T-helper 22 cell (primary cell): ENCODE results near the gene NFIA.

Experiments used
- DNase-seq: peaks from one replicate; pipeline ENCODE4 v3.0.0-alpha.2; 2020; ENCODE audit warnings: low read depth

The NFIA gene

DNA sequence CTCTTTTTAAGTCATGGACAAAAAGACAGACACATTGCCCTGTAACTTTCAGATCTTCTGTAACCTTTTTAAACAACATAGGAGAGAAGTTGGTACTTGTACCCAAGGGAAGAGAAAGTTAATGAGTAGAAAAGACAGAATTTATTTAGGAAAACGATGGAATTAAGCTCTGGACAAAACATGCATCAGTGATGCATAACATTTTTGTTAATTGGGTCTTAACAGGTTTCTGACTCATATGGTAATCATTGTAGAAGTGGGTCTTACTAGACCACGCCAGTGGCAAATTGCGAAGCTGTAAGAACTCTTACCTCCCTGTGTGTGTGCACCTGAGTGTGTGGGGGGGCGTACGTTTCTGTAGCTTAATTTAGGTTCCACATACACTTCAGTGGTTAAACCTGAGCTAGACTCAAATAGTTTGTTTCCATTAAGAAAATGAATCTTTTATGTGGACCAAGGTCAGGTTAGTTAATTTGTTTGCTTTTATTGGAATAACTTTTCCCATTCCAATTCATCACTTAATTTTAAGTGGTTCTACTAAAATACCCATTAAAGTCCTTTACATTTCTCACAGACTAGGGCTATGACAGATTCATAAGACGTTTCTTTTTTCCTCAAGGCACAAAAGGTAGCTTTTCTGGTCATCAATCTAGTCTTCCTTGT is 48.1 kb downstream of the NFIA start:
- DNase-seq = no peak

DNA sequence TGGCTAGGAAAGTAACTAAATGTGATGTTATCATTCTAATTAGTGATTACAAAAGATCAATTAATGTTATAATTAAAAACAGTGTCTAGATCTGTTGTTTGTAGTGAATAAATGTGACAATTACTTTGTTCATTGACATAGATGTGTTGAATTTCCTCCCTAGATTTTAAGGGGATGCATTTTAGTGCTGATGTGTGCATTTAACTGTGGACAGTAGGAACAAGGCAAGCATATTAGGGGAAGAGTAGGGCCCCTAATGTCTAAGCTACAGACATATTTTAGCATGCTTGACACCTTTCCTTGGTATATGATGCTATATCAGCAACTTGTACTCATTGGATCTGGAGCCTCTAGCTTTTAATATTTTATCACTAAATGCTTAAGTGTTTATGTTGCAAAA is 48.9 kb downstream of the NFIA start:
- DNase-seq = no peak

GRCh38 chr1:61131716-61132115 is 49.4 kb downstream of the NFIA start:
- DNase-seq = no peak

GRCh38 chr1:61132176-61132638 is 49.8 kb downstream of the NFIA start:
- no peak for DNase-seq

DNA sequence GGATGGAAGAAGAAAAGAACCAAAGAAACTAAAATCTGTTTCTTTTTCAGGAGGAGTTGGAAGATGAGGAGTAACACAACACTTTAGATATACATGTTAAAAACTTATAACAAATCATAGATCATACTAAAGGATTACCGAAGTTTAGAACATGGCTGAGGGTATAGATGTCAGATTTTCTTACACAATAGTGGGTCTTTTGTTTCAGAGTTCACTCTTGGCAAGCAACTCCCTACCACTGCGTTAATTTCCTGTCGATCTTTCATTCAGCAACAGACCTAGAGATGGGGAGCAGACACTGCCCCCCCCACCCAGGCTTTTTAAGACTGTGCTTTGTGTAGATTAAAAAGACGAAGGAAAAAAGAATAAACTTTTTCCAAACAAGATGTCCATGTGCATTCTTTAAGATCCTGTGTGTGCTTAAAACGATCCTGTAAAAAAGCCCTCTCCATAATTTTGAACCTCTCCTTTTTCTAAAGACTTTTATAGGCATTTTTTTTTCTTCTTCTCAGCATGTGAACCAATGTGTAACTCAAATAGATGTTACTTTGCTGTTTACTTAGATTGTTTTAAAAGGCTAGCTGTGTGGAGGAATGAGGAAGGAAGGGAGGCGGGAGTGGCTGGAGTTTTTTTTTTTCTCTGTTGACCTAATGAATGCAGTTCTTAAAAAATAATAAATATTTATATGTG is 50.4 kb downstream of the NFIA start:
- DNase-seq = no peak

GRCh38 chr1:61133335-61134019 is 51.1 kb downstream of the NFIA start:
- no peak for DNase-seq

- no peak for DNase-seq
These were observed 52.9 kb downstream of the NFIA start for GRCh38 chr1:61135291-61135690.

GRCh38 chr1:61138305-61138704 is 55.9 kb downstream of the NFIA start:
- DNase-seq = no peak

GRCh38 chr1:61138921-61139774 is 56.8 kb downstream of the NFIA start:
- no peak for DNase-seq

- no peak for DNase-seq
These were observed 57.6 kb downstream of the NFIA start for GRCh38 chr1:61139775-61140549.

GRCh38 chr1:61140778-61141177 is 58.4 kb downstream of the NFIA start:
- DNase-seq = no peak

DNA sequence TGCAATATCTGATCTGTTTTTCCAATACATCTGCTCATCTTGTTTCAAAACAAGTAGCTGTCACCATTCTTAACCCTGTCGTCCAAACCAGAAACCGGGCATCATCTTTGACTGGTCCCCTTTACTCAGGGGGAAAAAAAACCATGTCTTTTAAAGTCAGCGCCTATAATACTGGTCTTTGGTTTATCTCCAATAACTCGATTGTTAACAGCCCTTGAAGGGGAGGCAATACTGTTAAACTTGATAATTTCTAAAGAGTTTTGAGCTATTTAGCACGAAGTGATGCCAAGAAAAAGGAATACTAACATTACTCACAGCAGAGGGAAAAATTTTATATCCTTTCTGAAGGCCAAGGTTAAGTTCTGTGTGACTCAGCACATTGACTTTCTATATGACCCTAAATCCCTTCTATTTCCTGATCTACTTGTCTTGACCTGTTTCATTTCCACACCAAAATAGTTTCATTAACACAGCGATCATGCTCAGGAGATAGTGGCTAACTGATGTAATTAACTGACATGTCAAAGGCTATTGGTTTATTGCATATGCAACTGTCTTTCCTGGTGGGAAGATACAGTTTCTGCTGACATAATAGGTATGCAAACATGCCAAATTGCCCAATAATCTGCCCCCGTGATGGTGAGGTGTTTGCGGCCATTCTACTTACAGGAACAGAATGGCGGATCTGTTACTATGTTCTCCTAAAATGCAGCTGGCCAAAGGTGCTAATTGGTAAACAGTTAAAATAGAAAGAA is 59.1 kb downstream of the NFIA start:
- DNase-seq = no peak

- DNase-seq = no peak
These were observed 59.7 kb downstream of the NFIA start for GRCh38 chr1:61142043-61142440.

GRCh38 chr1:61142726-61143500 is 60.6 kb downstream of the NFIA start:
- DNase-seq = no peak

GRCh38 chr1:61143821-61144424 is 61.6 kb downstream of the NFIA start:
- no peak for DNase-seq

DNA sequence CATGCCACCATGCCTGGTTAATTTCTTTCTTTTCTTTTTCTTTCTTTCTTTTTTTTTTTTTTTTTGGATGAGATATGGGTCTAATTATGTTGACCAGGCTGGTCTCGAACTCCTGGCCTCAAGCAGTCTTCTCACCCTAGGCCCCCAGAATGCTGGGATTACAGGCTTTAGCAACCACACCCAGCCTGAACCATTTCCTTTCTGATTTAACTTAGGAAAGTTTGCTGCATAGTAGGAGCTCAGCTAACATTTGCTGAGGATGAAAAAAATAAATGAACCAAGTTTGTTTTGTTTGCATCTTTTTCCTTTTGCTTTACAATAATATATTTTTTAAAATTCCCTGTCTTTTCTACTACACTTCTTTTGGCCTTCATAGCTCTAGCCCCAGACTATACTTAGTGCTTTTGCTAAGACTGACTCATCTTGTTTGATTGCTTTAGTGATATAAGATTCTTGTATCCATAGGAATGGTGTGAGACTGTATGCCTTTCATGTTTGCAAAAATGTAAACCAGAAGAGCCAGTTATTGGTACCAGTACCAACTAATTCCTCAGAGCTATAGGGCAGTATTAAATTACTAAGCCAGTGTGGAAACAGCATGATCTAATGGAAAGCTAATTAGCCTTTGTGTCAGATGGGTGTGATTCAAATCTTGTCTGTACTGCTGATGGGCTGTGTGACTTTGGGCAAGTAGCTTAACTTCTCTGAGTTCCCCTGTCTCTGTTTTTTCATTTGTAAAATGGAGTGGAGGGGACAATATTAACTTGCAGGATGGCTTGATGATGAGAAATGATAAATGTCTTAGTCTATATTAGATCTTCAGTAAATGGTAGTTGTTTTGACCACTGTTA is 66.9 kb downstream of the NFIA start:
- DNase-seq = no peak

DNA sequence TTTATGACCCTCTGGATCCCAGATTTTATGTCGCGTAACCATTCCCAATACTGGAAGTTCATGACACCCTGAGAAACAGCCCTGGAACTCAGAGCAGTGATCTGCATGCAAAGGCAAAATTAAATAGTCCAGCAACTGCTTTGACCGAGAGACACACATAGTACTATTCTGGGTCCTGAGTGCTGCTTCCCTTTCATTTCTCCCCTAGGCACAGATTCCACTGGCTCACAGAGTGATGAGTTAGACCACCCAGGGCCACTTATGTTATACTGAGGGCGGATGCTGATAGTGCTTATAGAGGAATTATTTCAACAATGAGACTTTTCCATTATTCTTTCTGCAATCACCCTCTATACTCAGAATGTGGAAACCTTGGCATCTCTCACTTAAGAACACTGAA is 69.2 kb downstream of the NFIA start:
- DNase-seq = no peak

- DNase-seq = no peak
These were observed 69.7 kb downstream of the NFIA start for GRCh38 chr1:61152066-61152465.
